HG03460 (cell line): ENCODE measurements around the gene KRTAP5-4.
"Not testable (repeated sequence)": the region's sequence is repeated elsewhere in the genome, so short reads cannot be mapped to it uniquely, and the experiment has no call there.

Source experiments
- ATAC-seq: cut with Tn5 transposase; IDR thresholded peaks from one replicate; pipeline ENCODE4 v1.9.1; 2021; ENCODE audit not compliant: unreplicated experiment

KRTAP5-4 gene

DNA sequence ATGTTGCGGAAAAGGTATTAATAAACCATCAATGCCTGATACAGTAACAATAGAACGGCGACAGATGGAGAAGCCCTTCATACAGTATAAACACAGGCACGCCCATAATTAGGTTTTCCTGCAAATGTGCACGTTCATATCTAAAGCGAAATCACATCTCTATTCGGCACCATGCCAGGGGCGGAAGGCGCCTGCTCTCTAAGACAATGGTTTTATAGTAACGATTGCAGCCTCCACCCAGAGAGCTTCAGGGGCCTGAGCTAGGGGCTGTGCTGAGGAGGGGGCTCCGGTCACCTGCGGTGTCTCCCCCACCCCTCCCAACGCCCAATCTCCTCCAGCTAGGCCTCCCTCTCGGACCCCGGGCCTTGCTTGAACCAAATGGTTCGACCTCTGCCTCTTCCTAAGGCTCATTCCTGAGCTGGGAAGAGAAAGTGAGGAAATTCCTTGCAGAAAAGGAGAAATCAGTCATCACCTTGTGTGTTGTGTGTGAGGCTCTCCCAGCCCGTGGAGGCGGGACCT, 17.2 kb upstream of the KRTAP5-4 start:
- ATAC-seq: no peak

DNA sequence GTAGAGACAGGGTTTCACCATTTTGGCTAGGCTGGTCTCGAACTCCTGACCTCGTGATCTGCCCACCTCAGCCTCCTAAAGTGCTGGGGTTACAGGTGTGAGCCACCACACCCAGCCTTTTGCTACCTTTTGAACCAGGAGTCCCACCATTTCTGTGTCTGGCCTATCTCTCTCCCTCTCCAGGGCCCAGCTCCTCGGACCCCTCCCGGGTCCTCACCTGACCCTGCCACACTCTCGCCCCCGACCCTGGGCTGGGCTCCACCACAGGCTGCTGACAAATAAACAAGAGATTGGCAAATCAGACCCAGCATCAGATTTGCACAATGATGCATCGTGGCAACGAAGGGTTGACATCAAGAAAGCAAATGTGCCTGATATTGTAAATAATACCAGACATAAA, 16.4 kb upstream of the KRTAP5-4 start:
- ATAC-seq: no peak

DNA sequence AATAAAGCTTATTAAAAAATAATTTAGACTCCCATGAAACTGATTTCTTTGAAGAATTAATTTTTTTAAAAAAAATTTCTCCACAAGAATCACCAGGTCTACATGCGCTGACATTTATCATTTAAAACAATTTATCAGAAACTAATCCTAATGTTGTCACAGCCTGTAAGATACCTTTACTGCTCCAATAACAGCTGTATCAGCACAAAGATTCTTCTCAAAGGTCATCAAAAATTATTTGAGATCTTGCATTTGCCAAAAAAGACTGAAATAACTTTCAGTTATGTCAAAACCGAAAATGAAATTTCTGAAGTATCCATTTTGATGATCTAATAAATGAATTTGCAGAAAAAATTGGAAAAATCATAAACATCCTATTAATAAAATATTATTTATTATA, 15.7 kb upstream of the KRTAP5-4 start:
- no peak for ATAC-seq

DNA sequence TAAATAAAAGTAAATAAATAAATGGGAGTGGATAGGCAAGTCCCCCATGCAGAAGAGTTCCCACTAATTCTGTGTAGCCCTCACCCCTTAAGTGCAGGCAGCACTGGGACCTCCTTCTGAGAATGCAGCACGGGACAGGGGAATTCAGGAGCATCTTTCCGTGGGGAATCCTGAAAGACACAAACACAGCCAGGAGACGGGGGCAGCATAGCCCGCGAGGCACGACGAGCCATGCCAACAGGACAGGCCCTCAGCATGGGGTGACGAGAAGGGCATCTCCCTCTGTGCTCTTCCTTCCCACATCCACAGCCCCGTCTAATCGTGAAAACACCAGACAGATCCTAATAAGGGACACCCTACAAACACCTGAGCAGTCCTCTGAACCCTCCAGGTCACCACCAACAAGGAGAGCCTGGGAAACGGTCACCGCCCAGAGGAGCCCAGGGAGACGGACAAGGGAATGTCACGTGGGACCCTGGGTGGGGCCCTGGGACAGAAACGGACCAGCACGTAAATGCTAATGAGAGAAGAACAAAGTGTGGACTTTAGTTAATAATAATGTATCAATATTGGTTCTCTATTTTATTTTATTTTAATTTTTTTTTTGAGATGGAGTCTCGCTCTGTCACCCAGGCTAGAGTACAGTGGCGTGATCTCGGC, 14.5 kb upstream of the KRTAP5-4 start:
- no peak for ATAC-seq

DNA sequence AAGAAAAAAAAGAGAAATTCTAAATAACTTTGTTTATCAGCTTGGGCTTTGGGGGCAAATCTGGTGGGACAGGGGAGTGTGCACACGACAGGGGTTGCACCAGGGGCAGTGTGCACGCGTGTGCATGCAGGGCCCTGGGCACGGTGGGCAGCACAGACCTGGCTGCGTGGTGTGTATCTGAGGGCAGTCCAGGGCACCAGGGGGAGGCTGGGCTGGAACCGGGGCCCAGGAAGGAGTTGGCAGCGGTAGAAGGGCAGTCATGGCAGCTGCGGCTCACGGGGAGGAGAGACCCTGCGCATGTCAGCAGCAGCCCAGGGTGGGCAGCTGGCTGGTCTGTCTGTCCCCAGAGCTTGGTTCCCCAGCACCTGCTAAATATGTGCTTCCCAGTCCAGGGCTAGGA, 11.9 kb upstream of the KRTAP5-4 start:
- ATAC-seq: no peak

DNA sequence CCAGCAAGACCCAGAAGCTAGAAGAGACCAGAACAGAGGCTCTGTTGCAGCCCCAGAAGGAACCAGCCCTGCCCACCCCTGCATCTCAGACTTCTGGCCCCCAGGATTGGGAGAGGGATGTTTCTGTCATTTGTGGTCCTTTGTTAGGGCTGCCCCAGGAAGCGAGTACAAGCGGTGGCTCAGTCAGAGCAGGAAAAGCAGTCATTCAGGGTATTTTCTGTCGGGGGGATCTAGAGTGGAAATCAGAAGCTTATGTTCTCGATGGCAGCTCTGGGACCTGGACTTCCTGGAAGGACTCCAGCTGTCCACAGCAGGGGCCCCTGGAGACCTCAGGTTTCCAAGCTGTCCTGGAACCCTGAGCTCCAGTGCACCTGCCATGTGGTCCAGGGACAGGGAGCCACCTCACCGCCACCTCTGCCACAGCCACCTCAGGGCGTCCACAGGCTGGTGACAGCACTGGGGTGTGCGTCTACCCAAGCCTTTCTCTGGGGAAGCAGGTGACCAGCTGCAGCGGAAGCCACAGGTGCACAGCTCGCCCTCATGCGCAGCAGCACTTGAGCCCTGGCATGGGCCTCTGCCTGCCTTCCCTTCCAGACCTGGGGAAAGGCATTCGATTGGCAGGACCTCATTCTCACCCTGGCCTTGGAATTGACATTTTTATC, 10.2 kb upstream of the KRTAP5-4 start:
- no peak for ATAC-seq

DNA sequence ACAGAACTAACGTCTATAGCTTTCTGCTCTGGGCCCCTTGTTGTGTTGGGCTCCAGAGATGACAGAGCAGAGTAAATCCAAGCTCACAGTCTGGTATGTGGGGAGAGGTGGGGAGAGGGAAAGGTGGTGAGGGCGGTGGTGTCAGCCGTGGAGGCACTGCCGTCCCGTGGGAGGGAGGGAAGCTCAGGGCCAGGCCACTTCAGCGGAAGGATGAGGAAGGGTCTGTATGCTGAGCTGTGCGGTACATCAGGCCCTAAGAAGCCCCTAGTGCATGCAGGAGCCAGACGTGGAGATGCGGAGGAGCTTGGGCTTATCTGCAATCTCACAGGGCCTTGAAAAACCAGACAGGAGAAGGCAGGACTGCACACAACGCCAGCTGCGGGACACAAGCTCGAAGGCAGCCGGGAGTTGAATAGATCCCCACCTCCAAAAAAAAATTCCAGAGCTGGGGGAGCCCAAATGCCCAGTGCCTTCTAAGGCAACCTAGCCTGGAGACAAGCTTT, 9.2 kb upstream of the KRTAP5-4 start:
- ATAC-seq: no peak

DNA sequence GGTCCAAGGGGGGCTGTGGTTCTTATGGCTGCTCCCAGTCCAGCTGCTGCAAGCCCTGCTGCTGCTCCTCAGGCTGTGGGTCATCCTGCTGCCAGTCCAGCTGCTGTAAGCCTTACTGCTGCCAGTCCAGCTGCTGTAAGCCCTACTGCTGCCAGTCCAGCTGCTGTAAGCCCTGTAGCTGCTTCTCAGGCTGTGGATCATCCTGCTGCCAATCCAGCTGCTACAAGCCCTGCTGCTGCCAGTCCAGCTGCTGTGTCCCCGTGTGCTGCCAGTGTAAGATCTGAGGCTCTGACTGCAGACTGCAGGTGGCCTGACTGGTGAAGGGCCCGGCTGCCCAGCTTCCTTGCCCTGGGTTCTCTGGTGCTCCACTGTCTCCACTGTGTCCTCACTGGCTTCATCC, 8.3 kb upstream of the KRTAP5-4 start:
- no peak for ATAC-seq

DNA sequence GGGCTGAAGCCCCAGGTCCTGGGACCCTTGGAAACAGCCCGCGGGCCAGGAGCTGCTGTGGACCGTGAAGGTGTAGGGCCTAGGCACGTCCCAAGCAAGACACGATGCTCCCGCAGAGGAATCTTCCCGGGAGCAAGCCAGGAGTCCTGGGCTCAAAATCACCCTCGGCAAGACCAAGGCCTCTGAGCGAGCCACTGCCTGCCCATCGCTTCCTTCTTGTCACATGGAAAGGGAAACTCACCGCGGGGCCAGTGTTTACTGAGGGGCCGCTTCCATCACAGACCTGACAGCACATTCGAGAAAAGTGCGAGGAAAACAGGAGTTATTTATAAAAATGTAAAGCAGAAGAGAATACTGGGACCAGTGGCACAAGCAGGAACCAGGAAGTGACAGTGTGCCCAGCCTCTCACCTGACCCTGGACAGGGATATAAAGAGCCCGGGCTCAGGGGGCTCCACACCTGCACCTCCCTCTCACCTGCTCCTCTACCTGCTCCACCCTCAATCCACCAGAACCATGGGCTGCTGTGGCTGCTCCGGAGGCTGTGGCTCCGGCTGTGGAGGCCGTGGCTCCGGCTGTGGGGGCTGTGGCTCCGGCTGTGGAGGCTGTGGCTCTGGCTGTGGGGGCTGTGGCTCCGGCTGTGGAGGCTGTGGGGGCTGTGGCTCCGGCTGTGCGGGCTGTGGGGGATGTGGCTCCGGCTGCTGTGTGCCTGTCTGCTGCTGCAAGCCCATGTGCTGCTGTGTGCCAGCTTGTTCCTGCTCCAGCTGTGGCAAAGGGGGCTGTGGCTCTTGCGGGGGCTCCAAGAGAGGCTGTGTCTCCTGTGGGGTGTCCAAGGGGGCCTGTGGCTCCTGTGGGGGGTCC, 7.6 kb upstream of the KRTAP5-4 start, which contains the start of gene KRTAP5-5:
KRTAP5-5 (plus strand) TSS at position 450 of the 860 bp plus-strand sequence; CDS start at position 516, 66 bp downstream.
- no peak for ATAC-seq

DNA sequence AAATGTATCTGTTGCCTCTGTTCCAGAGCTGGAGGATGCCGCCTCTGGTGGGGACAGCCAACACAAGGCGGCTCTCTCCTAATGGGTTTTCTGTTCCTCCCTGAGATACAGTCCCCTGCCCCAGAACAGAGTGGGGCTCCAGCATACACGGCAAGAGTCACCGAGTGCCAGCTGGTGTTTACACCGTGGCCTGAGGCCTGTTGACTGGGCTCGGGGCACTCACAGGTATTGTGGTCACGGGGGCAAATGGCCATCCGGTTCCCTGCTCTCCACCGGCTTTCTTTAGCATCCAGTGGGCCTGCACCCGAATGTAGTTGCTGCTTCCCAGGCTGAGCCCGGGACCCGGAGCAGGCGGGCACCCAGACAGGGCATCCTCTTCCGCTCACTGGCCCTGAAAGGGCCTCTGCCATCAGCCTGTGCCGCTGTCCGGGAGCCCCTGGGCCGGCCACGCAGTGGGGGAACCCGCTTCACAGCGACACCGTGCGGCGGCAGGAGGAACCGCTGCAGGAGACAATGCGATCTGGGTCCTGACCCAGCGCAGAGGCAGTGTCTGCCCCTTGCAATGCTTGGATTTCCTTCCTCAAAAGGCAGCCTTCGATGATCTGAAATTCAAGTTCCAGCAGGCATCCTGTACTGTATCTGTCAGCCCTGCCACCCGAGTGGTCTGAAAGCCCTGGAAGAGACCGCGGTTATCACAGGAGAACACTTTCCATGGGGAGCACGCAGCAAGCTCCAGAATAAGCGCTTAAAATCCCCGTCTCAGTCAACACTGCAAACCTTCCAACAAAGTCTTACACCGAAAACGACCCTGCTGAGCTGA, 6.8 kb upstream of the KRTAP5-4 start:
- no peak for ATAC-seq

DNA sequence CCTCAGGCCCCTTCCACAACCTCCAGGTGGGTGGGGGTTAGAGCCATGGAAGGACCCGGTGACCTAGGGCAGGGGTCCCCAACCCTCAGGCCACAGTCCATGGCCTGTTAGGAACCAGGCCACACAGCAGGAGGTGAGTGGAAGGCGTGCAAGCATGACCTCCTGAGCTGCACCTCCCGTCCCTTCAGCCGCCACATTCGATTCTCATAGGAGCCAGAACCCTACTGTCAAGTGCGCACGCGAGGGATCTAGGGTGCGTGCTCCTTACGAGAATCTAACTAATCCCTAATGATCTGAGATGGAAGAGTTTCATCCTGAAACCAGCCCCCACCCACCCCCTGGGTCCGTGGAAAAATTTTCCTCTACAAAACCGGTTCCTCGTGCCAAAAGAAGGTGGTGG, 3.6 kb upstream of the KRTAP5-4 start:
- ATAC-seq: no peak

DNA sequence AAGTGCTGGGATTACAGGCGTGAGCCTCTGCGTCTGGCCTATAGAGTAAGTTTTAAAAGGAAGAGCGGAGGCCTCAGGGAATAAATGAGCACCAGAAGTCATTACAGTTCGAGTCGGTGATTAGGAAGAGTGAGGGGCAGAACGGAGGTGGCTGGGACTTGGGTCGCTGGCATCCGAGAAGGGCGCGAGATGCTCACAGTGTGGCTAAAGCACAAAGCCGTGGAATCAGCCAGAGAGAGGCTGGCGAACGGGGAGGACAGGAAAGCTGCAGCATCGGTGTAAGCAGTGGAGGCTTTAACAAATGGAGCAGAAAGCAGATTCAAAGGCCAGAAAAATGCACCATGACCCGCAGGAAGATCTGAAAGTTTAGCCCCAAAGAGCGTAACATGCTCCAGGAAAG, 2.7 kb upstream of the KRTAP5-4 start:
- no peak for ATAC-seq

DNA sequence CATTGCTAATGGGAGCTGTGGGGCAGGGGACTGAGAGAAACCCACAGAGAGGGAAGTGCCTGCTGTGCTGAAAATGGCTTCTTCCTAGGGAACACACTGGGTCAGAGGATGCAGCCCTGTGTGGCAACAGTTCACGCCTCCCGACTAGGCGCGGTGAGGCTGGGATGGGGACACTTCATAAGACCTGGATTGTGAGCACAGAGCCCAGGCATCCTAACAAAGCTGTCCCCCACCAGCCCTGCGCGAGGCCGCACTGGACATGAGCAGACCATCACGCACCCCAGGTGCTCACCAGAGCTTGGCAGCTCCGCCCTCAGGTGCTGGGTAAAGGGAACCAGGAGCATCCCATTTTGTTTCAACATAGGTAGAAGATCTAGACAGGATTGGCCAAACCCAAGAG, 1.8 kb upstream of the KRTAP5-4 start:
- ATAC-seq: no peak

DNA sequence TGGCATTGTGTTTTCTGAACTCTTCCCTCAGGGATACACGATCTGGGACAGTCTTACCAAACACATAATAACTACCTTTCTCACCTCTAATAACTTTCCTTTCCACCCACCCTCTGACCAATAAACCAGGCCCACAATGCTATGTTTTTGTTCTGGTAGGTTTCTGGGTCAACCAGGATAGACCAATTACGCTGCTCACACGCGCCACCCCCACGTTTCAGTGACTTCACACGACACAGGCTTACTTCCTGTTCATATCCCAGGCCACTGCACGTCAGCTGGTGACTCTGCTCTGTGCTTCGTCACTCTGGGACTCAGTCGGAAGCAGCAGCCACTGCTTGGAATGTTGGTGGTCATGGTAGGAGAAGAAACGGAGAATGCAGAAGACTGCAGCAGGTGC, 2.5 kb downstream of the KRTAP5-4 start:
- ATAC-seq: no peak

DNA sequence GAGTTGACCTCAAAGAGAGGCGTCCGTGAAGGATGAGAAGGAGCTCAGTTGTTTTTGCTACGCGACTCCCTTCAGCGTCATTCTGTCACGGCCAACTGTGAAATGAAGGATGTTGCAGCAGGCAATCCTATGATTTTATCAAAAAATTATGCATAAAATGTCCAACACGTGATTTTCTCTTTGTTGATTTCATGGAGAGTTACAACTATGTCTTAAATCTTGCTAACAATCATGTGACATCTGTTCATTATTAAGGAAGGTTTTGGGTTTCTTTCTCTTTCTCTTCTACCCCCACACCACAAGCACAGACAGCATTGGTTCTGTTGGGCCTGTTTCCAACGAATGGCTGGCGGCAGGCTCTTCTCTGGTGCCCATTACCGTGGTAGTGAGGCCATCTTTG, 3.7 kb downstream of the KRTAP5-4 start:
- ATAC-seq: no peak

DNA sequence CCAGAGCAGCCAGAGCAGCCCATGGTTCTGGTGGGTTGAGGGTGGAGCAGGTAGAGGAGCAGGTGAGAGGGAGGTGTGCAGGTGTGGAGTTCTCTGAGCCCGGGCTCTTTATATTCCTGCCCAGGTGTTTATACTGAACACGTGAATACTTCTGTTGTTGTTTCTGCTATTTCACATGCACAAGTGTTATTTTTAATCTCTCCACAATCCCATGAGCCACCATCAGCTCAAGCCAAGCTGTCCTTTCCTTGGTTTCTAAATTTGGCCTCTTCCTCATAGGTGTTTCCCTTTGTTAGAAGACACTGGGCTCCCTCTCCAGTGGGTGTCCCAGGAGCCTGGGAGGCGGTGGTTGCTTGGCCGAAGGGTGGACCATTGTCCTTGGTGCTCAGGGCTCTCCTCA, 13.6 kb downstream of the KRTAP5-4 start, which contains the start of gene KRTAP5-3:
KRTAP5-3 (minus strand) TSS at position 101 of the 400 bp plus-strand sequence; CDS start at position 23, 78 bp downstream.
- no peak for ATAC-seq

DNA sequence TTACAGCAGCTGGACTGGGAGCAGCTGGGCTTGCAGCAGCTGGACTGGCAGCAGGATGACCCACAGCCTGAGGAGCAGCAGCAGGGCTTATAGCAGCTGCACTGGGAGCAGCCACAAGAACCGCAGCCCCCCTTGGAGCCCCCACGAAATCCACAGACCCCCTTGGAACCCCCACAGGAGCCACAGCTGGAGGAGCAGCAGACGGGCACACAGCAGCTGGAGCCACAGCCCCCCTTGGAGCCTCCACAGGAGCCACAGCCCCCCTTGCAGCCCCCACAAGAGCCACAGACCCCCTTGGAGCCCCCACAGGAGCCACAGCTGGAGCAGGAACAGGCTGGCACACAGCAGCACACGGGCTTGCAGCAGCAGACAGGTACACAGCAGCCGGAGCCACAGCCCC, 14.0 kb downstream of the KRTAP5-4 start:
- ATAC-seq: not testable (repeated sequence)

DNA sequence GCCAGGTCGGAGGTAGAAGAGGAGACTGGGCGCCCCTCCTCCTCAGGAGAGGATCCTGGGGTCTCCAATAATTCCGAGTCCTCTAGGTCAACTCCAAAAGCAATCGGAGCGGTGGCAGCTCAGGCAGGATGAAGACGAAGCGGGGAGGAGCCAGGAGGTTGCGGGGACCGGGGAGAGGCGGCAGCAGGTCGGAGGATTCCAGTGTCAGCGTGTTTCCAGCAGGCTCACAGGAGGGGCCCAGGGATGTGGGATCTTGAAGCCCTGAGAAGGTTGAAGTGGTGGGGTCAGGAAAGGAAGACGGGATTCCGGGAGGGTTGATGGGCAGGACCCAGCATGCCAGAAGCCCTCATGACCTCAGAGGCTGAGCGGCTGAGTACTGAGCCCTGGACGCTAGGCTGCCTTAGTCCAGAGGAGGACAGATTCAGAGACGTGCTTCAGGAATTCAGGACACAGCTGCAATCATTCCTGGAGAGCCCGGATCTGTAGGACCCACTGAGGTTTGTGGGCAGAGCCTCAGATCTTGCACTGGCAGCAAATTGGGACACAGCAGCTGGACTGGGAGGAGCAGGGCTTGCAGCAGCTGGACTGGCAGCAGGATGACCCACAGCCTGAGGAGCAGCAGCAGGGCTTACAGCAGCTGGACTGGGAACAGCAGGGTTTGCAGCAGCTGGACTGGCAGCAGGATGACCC, 14.6 kb downstream of the KRTAP5-4 start:
- not testable (repeated sequence) for ATAC-seq

DNA sequence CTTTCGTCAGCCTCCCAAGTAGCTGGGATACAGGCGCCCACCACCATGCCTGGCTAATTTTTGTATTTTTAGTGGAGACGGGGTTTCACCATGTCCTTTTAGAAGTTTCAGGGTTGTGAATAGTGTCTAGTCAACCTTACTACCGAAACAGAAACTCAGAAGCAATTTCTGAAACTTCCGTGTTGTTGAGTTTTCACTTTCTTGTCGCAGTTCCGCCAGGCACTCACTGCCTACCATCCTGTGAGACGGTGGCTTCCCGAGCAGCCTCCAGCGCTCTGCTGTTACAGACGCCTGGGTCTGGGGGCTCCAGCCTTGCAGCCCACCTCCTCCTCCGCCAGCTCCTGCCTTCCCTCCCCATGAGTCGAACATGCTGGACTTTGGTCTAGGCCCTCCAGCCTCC, 16.0 kb downstream of the KRTAP5-4 start:
- not testable (repeated sequence) for ATAC-seq

DNA sequence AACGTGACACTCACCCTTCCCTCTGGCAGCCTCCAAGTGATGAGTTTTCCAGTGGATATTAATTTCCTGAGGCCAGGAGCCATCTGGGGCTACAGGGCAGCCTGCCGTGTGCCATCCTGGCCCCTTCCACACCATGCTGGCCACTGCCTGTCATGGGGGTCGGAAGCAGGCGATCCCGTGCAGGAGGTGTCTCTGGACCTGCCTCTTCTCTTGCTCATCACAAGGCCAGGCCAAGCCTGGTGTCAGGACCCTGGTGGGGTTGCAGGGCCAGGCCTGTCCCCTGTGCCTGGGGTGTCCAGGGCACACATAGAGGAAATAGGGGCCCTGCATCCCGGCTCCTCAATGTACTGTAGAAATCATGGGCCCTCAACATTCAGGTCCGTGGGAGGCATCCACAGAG, 17.2 kb downstream of the KRTAP5-4 start:
- ATAC-seq: no peak
